Body of pancreas (tissue), 4 donors: ENCODE results near the gene CAMTA1. TPM values are rescaled to one million over a fixed set of nuclear protein-coding genes. Genes with fewer than 3 reads are reported as not detected.

Experiments used
- ATAC-seq: fragments of 150-250 bp; one replicate; pipeline ENCODE4 v1.9.1; 2016
- DNase-seq, 4 donors: peaks; one replicate each; pipeline ENCODE4 v3.0.0-alpha.2; 2019
- H3K27ac ChIP-seq, 4 donors: fragments of 200-600 bp; sonication (generic); 1 replicate in 3 of 4; 2 replicates in 1 of 4; pipeline versions ENCODE4 v1.5.1 to v1.6.1; 2016 to 2019; ENCODE audit warnings: mild to moderate bottlenecking in 1 of 4, mixed read lengths in 1 of 4, moderate library complexity in 1 of 4
- H3K27me3 ChIP-seq, 2 donors: fragments of 200-600 bp; sonication (generic); one replicate each; pipeline ENCODE4 v1.6.0; 2016; ENCODE audit warnings: mild to moderate bottlenecking in 1 of 2
- H3K36me3 ChIP-seq, 2 donors: fragments of 200-600 bp; sonication (generic); replicated peaks in 1 of 2; 2 replicates each; pipeline ENCODE4 v1.5.1; 2016; ENCODE audit warnings: low read depth in 2 of 2; ENCODE audit not compliant: insufficient read depth in 1 of 2
- H3K4me1 ChIP-seq: fragments of 200-600 bp; sonication (generic); one replicate; pipeline ENCODE4 v1.6.0; 2016
- H3K4me3 ChIP-seq, 2 donors: fragments of 200-600 bp; sonication (generic); 1 replicate in 1 of 2; 2 replicates in 1 of 2; pipeline ENCODE4 v1.5.1; 2016 to 2019
- H3K9me3 ChIP-seq, 3 donors: fragments of 200-600 bp; sonication (generic); 1 replicate in 2 of 3; 2 replicates in 1 of 3; pipeline ENCODE4 v1.5.1; 2016
- CTCF ChIP-seq, 7 experiments: fragments of 450-650 bp in 4 of 7; fragments of 200-600 bp in 3 of 7; sonication (generic) in 3 of 7; IDR thresholded peaks; one replicate each; pipeline ENCODE4 v1.5.1; 2016 to 2019; ENCODE audit warnings: antibody characterized with exemption in 7 of 7
- POLR2A ChIP-seq, 3 donors: fragments of 450-650 bp; IDR thresholded peaks; one replicate each; pipeline ENCODE4 v1.6.1; 2016; ENCODE audit warnings: antibody characterized with exemption in 3 of 3, mild to moderate bottlenecking in 2 of 3
- WGBS, 2 donors: methylation state at CpG; one replicate each; pipeline ENCODE4 v1.1.5; 2017; 5-methylcytosine and 5-hydroxymethylcytosine counted together
- intact Hi-C: fragments of 100-400 bp; cut with DNase I; formaldehyde crosslinking; loops from one replicate; pipeline ENCODE4 v1.15.1; 2023
- total RNA-seq, 2 donors: library from RNA; depleted of rRNA; stranded (reverse); fragments of >200 nt; gene quantifications; one replicate each; pipeline ENCODE4 v1.1.0, GENCODE V29; 2016

CAMTA1 gene
- total RNA-seq, 2 donors from 2014 or later: 36.3 to 59.7 TPM

GRCh38 chr1:7266561-7266960 is 481.3 kb downstream of the CAMTA1 start:
- Histone ChIP-seq H3K4me3 (no peak overlapping the region), H3K4me1 (peaks cover 16% of the 10 kb centered on the region), H3K36me3 (no peaks in the 10 kb centered on the region), H3K27ac (peak overlapping the region in 1 of 4 donors; percentile 59), H3K27me3 (no peaks in the 10 kb centered on the region), H3K9me3 (no peaks in the 10 kb centered on the region)
- intact Hi-C loops: no loop called here
- no peak for DNase-seq
- ATAC-seq: no peak
- WGBS, 2 donors: 52 to 54% methylated on average over 5 of the region's 5 CpGs
- TF ChIP-seq CTCF (IDR thresholded peaks at IDR 0.05) (no peak), POLR2A (IDR thresholded peaks at IDR 0.05) (no peak)

- H3K9me3 ChIP-seq: no peaks in the 10 kb centered on the region
- TF ChIP-seq POLR2A (IDR thresholded peaks at IDR 0.05): no peak
- no peak for TF ChIP-seq CTCF (IDR thresholded peaks at IDR 0.05)
- no peaks in the 10 kb centered on the region for H3K36me3 ChIP-seq
- H3K27ac ChIP-seq: no peak overlapping the region
- intact Hi-C loops: no loop called here
- no peak for ATAC-seq
- DNase-seq: no peak
- no peaks in the 10 kb centered on the region for H3K27me3 ChIP-seq
- no peak overlapping the region for H3K4me3 ChIP-seq
- H3K4me1 ChIP-seq: peaks cover 16% of the 10 kb centered on the region
These were observed 482.2 kb downstream of the CAMTA1 start for GRCh38 chr1:7267493-7267892.

DNA sequence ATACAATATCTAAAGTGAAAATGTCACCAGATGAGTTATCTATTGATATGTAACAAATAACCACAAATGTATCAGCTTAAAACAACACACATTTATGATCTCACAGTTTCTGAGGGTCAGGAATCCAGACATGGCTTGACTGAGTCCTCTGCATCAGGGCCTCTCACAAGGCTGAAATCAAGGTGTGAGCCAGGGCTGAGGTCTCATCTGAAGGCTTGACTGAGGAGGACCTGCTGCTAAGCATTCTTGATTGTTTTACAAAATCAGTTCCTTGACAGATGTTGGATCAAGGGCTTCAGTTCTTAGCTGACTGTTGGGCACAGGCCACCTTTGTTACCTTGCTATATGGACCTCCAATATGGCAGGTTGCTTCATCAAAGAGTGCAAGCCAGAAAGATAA is 483.7 kb downstream of the CAMTA1 start:
- TF ChIP-seq CTCF (IDR thresholded peaks at IDR 0.05): no peak
- ATAC-seq (no peak), DNase-seq (no peak)
- Histone ChIP-seq H3K27ac (no peak overlapping the region), H3K4me1 (peaks cover 16% of the 10 kb centered on the region), H3K36me3 (no peaks in the 10 kb centered on the region), H3K9me3 (no peaks in the 10 kb centered on the region), H3K27me3 (no peaks in the 10 kb centered on the region), H3K4me3 (no peak overlapping the region)
- intact Hi-C loops: no loop called here

- no peaks in the 10 kb centered on the region for H3K36me3 ChIP-seq
- H3K9me3 ChIP-seq: no peaks in the 10 kb centered on the region
- 85 to 100% methylated on average over 1 of the region's 1 CpG for WGBS, 2 donors
- H3K4me1 ChIP-seq: peaks cover 16% of the 10 kb centered on the region
- H3K27me3 ChIP-seq: no peaks in the 10 kb centered on the region
- no peak overlapping the region for H3K27ac ChIP-seq
- intact Hi-C loops: no loop called here
- DNase-seq (no peak), ATAC-seq (no peak)
- TF ChIP-seq POLR2A (IDR thresholded peaks at IDR 0.05): no peak
- TF ChIP-seq CTCF (IDR thresholded peaks at IDR 0.05): no peak
- H3K4me3 ChIP-seq: no peak overlapping the region
These were observed 484.3 kb downstream of the CAMTA1 start for GRCh38 chr1:7269525-7269924.

DNA sequence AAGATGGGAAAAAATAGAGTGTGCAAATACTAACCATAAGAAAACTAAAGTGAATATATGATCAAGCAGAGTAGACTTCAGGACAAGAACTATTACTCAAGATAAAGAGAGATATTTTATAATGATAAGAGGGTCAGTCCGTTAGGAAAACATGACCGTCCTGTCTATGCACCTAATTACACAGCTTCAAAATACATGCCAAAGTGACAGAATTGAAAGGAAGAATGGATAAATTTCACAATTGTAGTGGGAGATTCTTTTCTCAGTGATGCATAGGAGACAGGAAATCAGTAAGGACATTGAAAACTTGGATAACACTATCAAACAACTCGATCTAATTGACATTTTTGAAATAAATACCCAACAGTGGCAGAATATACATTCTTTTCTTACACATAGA is 489.0 kb downstream of the CAMTA1 start:
- no peaks in the 10 kb centered on the region for H3K9me3 ChIP-seq
- TF ChIP-seq CTCF (IDR thresholded peaks at IDR 0.05): no peak
- no peak for TF ChIP-seq POLR2A (IDR thresholded peaks at IDR 0.05)
- H3K4me3 ChIP-seq: no peak overlapping the region
- H3K36me3 ChIP-seq: no peaks in the 10 kb centered on the region
- no peak overlapping the region for H3K27ac ChIP-seq
- no peaks in the 10 kb centered on the region for H3K4me1 ChIP-seq
- no peak for ATAC-seq
- intact Hi-C loops: no loop called here
- 44 to 47% methylated on average over 3 of the region's 3 CpGs for WGBS, 2 donors
- H3K27me3 ChIP-seq: no peaks in the 10 kb centered on the region
- no peak for DNase-seq
